SIG-M5 treated with dmso at 0.1 percent for 504 hours (cell line): ENCODE measurements around the gene ARL5A.
"Not testable (repeated sequence)": the region's sequence is repeated elsewhere in the genome, so short reads cannot be mapped to it uniquely, and the experiment has no call there.

Experiments
- DNase-seq: peaks from one replicate; lab custom pipeline; 2025; ENCODE audit not compliant: unreplicated experiment; lab: John Stamatoyannopoulos, UW

ARL5A gene, protein sequence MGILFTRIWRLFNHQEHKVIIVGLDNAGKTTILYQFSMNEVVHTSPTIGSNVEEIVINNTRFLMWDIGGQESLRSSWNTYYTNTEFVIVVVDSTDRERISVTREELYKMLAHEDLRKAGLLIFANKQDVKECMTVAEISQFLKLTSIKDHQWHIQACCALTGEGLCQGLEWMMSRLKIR

GRCh38 chr2:151828143-151828889, at the start of gene ARL5A:
TSS of gene ARL5A (minus strand) at chr2:151828421. CDS start at chr2:151828176, 245 bp downstream.
- DNase-seq: peak; percentile 93

GRCh38 chr2:151875631-151876030, 47.4 kb upstream of the ARL5A start:
- not testable (repeated sequence) for DNase-seq

DNA sequence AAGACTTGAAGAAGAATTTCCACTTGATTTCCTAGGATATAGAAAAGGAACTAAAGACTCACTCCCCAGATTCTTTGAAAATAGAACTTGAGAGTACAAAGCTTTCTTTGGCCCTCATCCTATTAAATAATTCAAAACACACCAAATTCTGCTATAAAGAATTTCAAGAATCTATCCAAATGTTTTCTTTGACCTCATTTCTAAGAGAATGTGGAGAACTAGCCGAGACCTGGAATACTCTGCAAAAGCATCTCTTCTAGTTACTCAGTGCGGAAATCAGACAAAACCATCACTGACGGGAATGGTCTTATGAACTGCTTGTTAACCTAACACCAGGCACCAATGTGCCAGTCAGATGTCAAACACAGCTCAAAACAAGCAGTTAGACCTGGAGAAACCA, 44.2 kb upstream of the ARL5A start:
- no peak for DNase-seq

GRCh38 chr2:151869291-151869690, 41.1 kb upstream of the ARL5A start:
- DNase-seq: no peak

DNA sequence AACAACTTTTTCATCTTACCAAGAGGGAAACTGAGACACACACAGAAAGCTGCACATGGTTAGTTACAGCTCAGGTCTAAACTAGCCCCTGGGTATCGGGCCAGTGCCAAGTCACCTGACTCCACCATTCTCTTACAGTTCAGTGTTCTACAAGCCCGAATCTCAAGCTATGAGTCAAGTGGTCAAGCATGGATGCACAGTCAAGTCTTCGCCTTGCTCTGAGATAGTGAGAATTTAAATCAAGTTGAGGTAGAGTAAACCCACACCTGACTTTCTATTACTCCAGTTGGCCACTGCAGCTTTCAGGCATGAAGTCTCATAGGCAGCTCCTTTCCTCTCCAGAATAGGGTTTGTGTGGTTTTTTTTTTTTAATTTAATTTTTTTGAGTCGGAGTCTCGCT, 34.5 kb upstream of the ARL5A start:
- no peak for DNase-seq

- no peak for DNase-seq
These were observed 33.0 kb upstream of the ARL5A start for GRCh38 chr2:151861174-151861573.

GRCh38 chr2:151860613-151861146, 32.5 kb upstream of the ARL5A start:
- no peak for DNase-seq

- DNase-seq: no peak
These were observed 32.0 kb upstream of the ARL5A start for GRCh38 chr2:151860210-151860609.

GRCh38 chr2:151857650-151858049, 29.4 kb upstream of the ARL5A start:
- DNase-seq: no peak

GRCh38 chr2:151855111-151855510, 26.9 kb upstream of the ARL5A start:
- no peak for DNase-seq

- DNase-seq: no peak
These were observed 25.0 kb upstream of the ARL5A start for GRCh38 chr2:151853070-151853758.

- no peak for DNase-seq
These were observed 24.2 kb upstream of the ARL5A start for GRCh38 chr2:151852260-151853069.

DNA sequence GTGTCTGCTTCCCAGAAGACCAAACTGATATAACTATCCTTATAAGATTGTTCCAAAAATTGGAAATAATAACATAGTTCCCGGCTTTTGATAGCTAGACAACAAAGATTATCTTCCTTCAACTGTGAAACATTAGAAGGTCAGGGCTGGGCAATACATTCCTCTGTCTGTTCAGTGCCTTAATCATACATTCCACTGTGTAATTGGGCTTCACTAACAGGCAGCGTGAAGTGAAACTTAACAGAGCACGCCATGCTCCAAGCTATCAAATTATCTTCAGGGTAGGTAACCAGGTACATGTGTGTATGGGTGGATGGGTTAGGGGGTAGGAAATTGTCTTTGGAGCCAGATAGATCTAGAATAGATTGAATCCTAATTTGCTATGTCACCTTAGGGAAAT, 23.5 kb upstream of the ARL5A start:
- DNase-seq: no peak

DNA sequence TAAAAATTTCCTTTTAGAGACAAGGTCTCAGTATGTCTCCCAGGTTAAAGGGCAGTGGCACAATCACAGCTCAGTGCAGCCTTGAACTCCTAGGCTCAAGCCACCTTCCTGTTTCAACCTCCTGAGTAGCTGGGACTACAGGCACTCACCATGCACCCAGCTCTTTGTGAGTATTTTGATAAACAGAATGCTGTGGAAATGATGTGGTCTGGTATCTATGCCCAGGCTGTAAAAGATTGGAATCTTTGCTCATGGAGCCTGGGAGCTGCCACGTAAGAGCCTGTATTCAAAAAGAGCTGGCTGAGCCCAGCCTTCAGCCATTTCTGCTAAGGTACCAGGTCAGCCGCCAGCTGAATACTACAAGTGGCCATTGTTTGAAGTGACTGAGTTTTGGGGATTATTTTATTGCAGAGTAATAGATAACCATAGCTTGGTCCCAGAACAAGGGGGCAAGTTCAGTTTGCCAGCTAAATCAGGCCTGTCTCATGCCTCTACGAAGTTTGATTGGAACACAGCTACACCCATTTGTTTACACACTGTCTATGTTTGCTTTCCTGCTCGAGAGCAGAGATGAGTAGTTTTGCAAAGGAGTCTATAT, 21.3 kb upstream of the ARL5A start:
- no peak for DNase-seq

DNA sequence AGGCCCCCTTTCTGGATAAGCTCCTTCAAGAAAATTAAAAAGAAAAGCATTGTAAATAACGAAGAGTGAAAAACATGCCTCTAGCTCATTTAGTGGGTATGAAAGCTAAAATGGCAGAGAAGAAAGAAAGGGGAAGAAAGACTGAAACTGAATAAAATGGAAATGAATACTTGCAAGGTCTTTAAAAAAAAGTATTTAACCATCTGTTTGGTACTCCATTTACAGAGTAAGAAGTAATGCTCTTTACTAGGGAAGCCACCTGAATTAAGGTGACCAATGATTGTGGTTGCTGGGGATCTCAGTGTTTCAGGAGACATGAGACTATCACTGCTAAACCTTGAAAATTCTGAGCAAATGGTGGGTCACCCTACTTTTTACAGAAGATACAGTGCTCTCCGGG, 17.7 kb upstream of the ARL5A start:
- no peak for DNase-seq

DNA sequence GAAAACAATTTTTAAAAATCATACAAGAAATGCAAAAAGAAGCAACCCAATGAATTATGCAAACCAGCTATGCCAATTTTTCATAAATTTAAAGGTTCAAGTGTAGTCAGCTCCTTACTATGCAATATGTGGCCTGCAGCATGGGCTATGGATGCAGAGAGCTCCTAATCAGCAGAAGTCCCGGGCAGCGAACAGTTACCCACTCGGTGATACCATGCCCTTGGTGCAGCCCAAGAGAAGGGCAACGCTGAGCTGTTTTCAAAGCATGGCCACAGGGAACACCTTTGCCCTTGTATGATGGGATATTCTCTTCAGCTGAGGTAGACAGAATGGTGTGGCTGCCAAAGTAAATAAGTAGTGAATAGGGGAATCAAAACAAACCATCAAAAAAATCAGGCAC, 17.3 kb upstream of the ARL5A start:
- no peak for DNase-seq

DNA sequence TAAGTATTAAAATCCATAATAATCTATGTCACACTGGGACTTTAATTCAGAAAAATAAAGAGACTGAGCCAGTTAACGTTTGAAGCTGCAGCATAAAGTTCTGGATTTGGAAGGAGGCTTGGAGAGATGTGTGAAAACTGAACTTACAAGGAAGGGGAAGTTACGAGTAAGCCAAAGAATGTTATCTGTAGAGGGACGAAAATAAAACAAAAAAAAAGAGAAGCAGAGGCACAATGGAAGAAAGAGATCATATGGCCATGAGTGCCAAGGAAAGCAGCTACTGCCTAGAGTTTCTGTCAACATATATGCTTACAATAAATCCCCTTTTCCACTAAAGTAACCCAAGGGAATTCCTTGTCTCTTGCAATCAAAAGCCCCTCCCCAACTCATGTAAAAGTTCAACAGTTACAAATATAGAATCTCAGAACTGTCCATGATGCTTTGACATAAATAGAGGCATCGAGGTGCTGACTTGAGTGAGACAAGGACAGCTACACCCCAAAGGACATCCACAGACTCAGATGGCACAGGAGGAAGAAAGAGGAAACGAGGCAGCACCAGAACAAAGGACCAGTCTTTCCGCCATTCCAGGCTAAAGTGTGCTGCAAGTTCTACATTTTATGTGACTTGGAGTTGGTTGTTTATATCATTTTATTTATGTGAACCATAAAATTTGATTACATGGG, 16.1 kb upstream of the ARL5A start:
- DNase-seq: peak; percentile 75

- DNase-seq: no peak
These were observed 15.5 kb upstream of the ARL5A start for GRCh38 chr2:151843691-151844061.

- DNase-seq: no peak
These were observed 14.8 kb upstream of the ARL5A start for GRCh38 chr2:151842830-151843690.
